Natural killer cell (primary cell): ENCODE data around the gene GRID1. TPM values are rescaled to one million over a fixed set of nuclear protein-coding genes. Genes with fewer than 3 reads are reported as not detected.

Source experiments
- ATAC-seq, 3 donors: fragments of 150-1000 bp in 2 of 3; fragments of 200-7000 bp in 1 of 3; cut with Tn5 transposase; 1 replicate in 1 of 3; 2 replicates in 2 of 3; pipeline ENCODE4 v1.10.0; 2021; ENCODE audit warnings: mild to moderate bottlenecking in 2 of 3, moderate library complexity in 2 of 3
- DNase-seq, 2 donors: peaks; one replicate each; pipeline versions ENCODE4 v3.0.0 to v3.0.0-alpha.2; 2013 to 2021; ENCODE audit warnings: mixed read lengths in 1 of 2
- H3K27ac ChIP-seq: one replicate; pipeline ENCODE4 v1.5.1; 2013; ENCODE audit warnings: mild to moderate bottlenecking, low read length
- H3K27me3 ChIP-seq: one replicate; pipeline ENCODE4 v1.6.1; 2013; ENCODE audit warnings: low read length; ENCODE audit not compliant: control insufficient read depth, insufficient read depth
- H3K36me3 ChIP-seq: one replicate; pipeline ENCODE4 v1.6.1; 2013; ENCODE audit warnings: low read length; ENCODE audit not compliant: control insufficient read depth, insufficient read depth
- H3K4me1 ChIP-seq: one replicate; pipeline ENCODE4 v1.6.1; 2013; ENCODE audit warnings: low read length; ENCODE audit not compliant: control insufficient read depth, insufficient read depth
- H3K4me3 ChIP-seq: one replicate; pipeline ENCODE4 v1.5.1; 2013; ENCODE audit warnings: low read length
- H3K9me3 ChIP-seq: one replicate; pipeline ENCODE4 v1.6.1; 2013; ENCODE audit warnings: low read length; ENCODE audit not compliant: control insufficient read depth, insufficient read depth
- H3K27ac Mint-ChIP-seq, 2 donors: one replicate each; pipeline ENCODE4 v1.8.0; 2022; ENCODE audit warnings: mild to moderate bottlenecking in 2 of 2, mixed read lengths in 2 of 2, moderate library complexity in 1 of 2
- H3K27me3 Mint-ChIP-seq, 2 donors: one replicate each; pipeline ENCODE4 v1.8.0; 2022; ENCODE audit warnings: low read depth in 2 of 2, mixed read lengths in 2 of 2
- H3K36me3 Mint-ChIP-seq: one replicate; pipeline ENCODE4 v1.8.0; 2022; ENCODE audit warnings: mixed read lengths
- H3K4me1 Mint-ChIP-seq, 2 donors: one replicate each; pipeline ENCODE4 v1.8.0; 2022; ENCODE audit warnings: mixed read lengths in 2 of 2
- H3K4me3 Mint-ChIP-seq: one replicate; pipeline ENCODE4 v1.8.0; 2022; ENCODE audit warnings: mild to moderate bottlenecking, moderate library complexity, mixed read lengths
- H3K9me3 Mint-ChIP-seq, 2 donors: one replicate each; pipeline ENCODE4 v1.8.0; 2022; ENCODE audit warnings: mixed read lengths in 2 of 2
- CTCF ChIP-seq: fragments of 200-600 bp; IDR thresholded peaks from one replicate; pipeline ENCODE4 v1.8.0; 2022; ENCODE audit warnings: antibody characterized with exemption
- WGBS: methylation state at CpG from one replicate; pipeline ENCODE4 v1.1.7; 2013; ENCODE audit warnings: missing lambda C conversion rate; ENCODE audit not compliant: insufficient coverage; 5-methylcytosine and 5-hydroxymethylcytosine counted together
- intact Hi-C: fragments of 100-400 bp; cut with micrococcal nuclease; formaldehyde crosslinking; loops from one replicate; pipeline ENCODE4 v1.14.2; 2022
- total RNA-seq, 4 donors: library from RNA; stranded (reverse); fragments of 120-200 nt in 1 of 4; gene quantifications; one replicate each; pipeline versions ENCODE4 v1.2.3 to v1.2.4, GENCODE V29; 2013 to 2022

GRID1 gene
- total RNA-seq, 3 donors from 2014 or later (not counting 1 experiment from before 2014, with no cell fraction given) = not detected

DNA sequence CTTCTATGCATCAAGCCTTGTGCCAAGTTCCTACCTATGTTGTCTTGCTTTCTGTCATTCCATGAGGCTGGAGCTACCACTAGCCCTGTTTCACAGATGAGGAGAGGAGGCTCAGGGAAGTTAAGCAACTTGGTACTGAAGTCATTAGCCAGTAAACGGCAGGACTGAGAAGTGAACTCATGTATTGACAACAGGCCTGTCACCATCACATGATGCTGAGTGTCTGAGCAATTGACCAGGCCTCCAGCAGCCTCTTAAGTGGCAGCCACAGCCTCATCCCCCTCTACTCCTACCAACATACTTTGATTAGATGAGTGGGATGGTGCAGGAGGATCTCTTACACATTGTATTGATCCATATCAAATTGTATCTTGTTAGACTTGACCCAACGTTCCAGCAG, 317.6 kb downstream of the GRID1 start:
- H3K27ac ChIP-seq = no peak overlapping the region
- TF ChIP-seq CTCF = no peak
- no peaks in the 10 kb centered on the region for H3K36me3 Mint-ChIP-seq
- no peak overlapping the region for H3K27ac Mint-ChIP-seq
- H3K9me3 ChIP-seq = no peaks in the 10 kb centered on the region
- H3K36me3 ChIP-seq = no peaks in the 10 kb centered on the region
- no peaks in the 10 kb centered on the region for H3K9me3 Mint-ChIP-seq
- DNase-seq (no peak), ATAC-seq (no peak)
- H3K4me1 ChIP-seq = no peaks in the 10 kb centered on the region
- intact Hi-C loops = no loop called here
- 79% methylated on average over 1 of the region's 2 CpGs for WGBS
- H3K4me3 ChIP-seq = no peak overlapping the region
- no peaks in the 10 kb centered on the region for H3K27me3 ChIP-seq
- peaks cover 2 to 6% of the 10 kb centered on the region in 2 donors for H3K27me3 Mint-ChIP-seq
- no peak overlapping the region for H3K4me3 Mint-ChIP-seq
- no peaks in the 10 kb centered on the region for H3K4me1 Mint-ChIP-seq

DNA sequence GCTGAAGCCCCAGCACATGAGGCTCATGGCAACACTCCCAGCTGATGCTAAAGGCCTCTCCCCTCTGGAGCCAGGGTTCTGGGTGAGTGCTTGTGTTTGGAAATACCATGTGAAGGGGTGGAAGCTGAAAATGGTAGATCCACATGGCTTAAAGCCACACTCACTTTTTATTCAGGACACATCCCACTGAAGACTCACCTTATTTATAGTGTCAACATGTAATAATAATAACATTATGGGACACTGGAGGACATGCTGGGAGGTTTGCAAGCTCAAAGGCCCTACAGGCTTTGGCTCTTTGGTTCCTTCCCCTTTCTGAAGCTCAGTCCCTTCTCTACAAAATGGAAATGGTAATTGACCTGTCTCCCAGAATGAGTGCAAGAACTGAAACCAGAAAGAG, 318.0 kb downstream of the GRID1 start:
- Mint-ChIP-seq H3K27me3 (peaks cover 2 to 6% of the 10 kb centered on the region in 2 donors), H3K4me1 (no peaks in the 10 kb centered on the region), H3K27ac (no peak overlapping the region), H3K9me3 (no peaks in the 10 kb centered on the region), H3K4me3 (no peak overlapping the region), H3K36me3 (no peaks in the 10 kb centered on the region)
- Histone ChIP-seq H3K27me3 (no peaks in the 10 kb centered on the region), H3K36me3 (no peaks in the 10 kb centered on the region), H3K4me1 (no peaks in the 10 kb centered on the region), H3K4me3 (no peak overlapping the region), H3K27ac (no peak overlapping the region), H3K9me3 (no peaks in the 10 kb centered on the region)
- DNase-seq (no peak), ATAC-seq (no peak)
- intact Hi-C loops = no loop called here
- TF ChIP-seq CTCF = no peak

DNA sequence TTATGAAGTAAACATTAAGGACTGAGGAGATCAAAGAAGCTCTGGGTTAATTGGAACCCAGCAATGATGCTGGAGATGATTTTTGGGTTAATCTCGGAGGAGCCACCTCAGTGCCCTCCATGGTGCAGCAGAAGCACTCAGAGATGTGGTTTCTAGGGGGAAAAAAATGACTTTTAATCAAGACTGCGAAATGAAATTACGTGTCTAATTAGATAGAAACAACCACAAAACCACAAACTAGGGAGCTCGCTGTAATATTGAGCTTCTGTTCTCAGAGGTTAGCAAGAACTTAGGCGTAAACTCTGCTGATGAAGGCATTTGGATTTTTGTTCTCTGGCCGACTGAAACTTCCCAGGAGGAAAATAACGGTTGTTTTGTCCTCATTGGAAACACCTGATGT, 319.0 kb downstream of the GRID1 start:
- H3K9me3 Mint-ChIP-seq = no peaks in the 10 kb centered on the region
- no peak overlapping the region for H3K4me3 Mint-ChIP-seq
- Histone ChIP-seq H3K27ac (no peak overlapping the region), H3K36me3 (no peaks in the 10 kb centered on the region), H3K27me3 (no peaks in the 10 kb centered on the region), H3K9me3 (no peaks in the 10 kb centered on the region), H3K4me1 (no peaks in the 10 kb centered on the region), H3K4me3 (no peak overlapping the region)
- ATAC-seq = no peak
- H3K4me1 Mint-ChIP-seq = no peaks in the 10 kb centered on the region
- intact Hi-C loops = no loop called here
- DNase-seq = peak in 1 of 2 donors; percentile 28
- no peak overlapping the region for H3K27ac Mint-ChIP-seq
- no peaks in the 10 kb centered on the region for H3K36me3 Mint-ChIP-seq
- 41% methylated on average over 5 of the region's 7 CpGs for WGBS
- H3K27me3 Mint-ChIP-seq = peaks cover 2 to 6% of the 10 kb centered on the region in 2 donors
- TF ChIP-seq CTCF = no peak

GRCh38 chr10:86046845-86047460, 319.6 kb downstream of the GRID1 start:
- ATAC-seq = no peak
- intact Hi-C loops = no loop called here
- no peak for TF ChIP-seq CTCF

More at GRCh38 chr10:86046845-86047460, 319.6 kb downstream of the GRID1 start:
- Mint-ChIP-seq H3K27ac (no peak overlapping the region), H3K9me3 (no peaks in the 10 kb centered on the region), H3K4me3 (no peak overlapping the region), H3K27me3 (peaks cover 2 to 6% of the 10 kb centered on the region in 2 donors), H3K36me3 (no peaks in the 10 kb centered on the region), H3K4me1 (no peaks in the 10 kb centered on the region)
- peak in 1 of 2 donors; percentile 5 for DNase-seq
- no peak overlapping the region for H3K4me3 ChIP-seq
- H3K4me1 ChIP-seq = no peaks in the 10 kb centered on the region
- no peak overlapping the region for H3K27ac ChIP-seq
- H3K36me3 ChIP-seq = no peaks in the 10 kb centered on the region
- WGBS = 83% methylated on average over 2 of the region's 2 CpGs
- H3K27me3 ChIP-seq = no peaks in the 10 kb centered on the region
- no peaks in the 10 kb centered on the region for H3K9me3 ChIP-seq
